ENCODE results near the gene FAM3A. TPM values are rescaled to one million over a fixed set of nuclear protein-coding genes. Genes with fewer than 3 reads are reported as not detected.
A peak's percentile ranks its signal among the peaks of the same experiment; 100 is the strongest.
"Not testable (repeated sequence)": the region's sequence is repeated elsewhere in the genome, so short reads cannot be mapped to it uniquely, and the experiment has no call there.

The FAM3A gene
- total RNA-seq, 1 experiment from 2014 or later, result 88.8 TPM

- in situ Hi-C loops (cut with HindIII; ENCODE audit: low pct_unique_long_range_greater_than_20kb, low sequenced_read_pairs) (no loop called here), intact Hi-C loops (cut with micrococcal nuclease; ENCODE audit: unreplicated experiment) (no loop called here)
- CTCF ChIA-PET, result interaction anchor here (0.7 kb wide), 2 partner anchors 14 to 17 kb away, joined by 3 to 6 read pairs; no protein-coding TSS in a partner anchor
- Histone ChIP-seq H3K27me3 (ENCODE audit: control insufficient read depth, insufficient read depth, low read length) (no peaks in the 10 kb centered on the region), H3K27ac (ENCODE audit: low read length) (peak overlapping the region; percentile 95), H3K4me1 (ENCODE audit: control insufficient read depth, insufficient read depth, low read length) (peaks cover 61% of the 10 kb centered on the region), H3K36me3 (ENCODE audit: control insufficient read depth, insufficient read depth, low read length) (peaks cover 8% of the 10 kb centered on the region), H3K4me3 (ENCODE audit: low read depth in 2 of 2, low read length in 2 of 2) (peak overlapping the region in 1 of 2 experiments; percentile 3; a peak in 1 of 4 replicates), H3K9me3 (ENCODE audit: control insufficient read depth, insufficient read depth, low read depth, low read length) (no peaks in the 10 kb centered on the region)
- ATAC-seq (no peak), DNase-seq (ENCODE audit: low read depth, low spot score) (no peak)
- TF ChIP-seq CTCF (IDR thresholded peaks at IDR 0.05) (no peak), REST (IDR thresholded peaks at IDR 0.05; ENCODE audit: insufficient read depth in 1 of 2, low read depth in 2 of 2, low read length in 1 of 2) (no peak), POLR2AphosphoS5 (IDR thresholded peaks at IDR 0.05; ENCODE audit: low read depth, low read length) (no peak)
- no TSS peak for BruUV-seq (replicated peaks)
- POLR2A ChIA-PET, result interaction anchor here (0.6 kb wide), 1 partner anchor 23 kb away, joined by 3 read pairs; no protein-coding TSS in a partner anchor
These were observed 25.5 kb upstream of the FAM3A start for GRCh38 chrX:154541589-154541895.

GRCh38 chrX:154540897-154541535 lies 25.0 kb upstream of the FAM3A start:
- peak overlapping the region; percentile 95 for H3K27ac ChIP-seq (ENCODE audit: low read length)
- peaks cover 8% of the 10 kb centered on the region for H3K36me3 ChIP-seq (ENCODE audit: control insufficient read depth, insufficient read depth, low read length)
- intact Hi-C loops (cut with micrococcal nuclease; ENCODE audit: unreplicated experiment) (no loop called here), in situ Hi-C loops (cut with HindIII; ENCODE audit: low pct_unique_long_range_greater_than_20kb, low sequenced_read_pairs) (no loop called here)
- DNase-seq (ENCODE audit: low read depth, low spot score), result no peak
- H3K4me3 ChIP-seq (ENCODE audit: low read depth in 2 of 2, low read length in 2 of 2), result peak overlapping the region in 1 of 2 experiments; percentile 3; a peak in 1 of 4 replicates
- no peaks in the 10 kb centered on the region for H3K27me3 ChIP-seq (ENCODE audit: control insufficient read depth, insufficient read depth, low read length)
- ChIA-PET POLR2A (interaction anchor here (0.6 kb wide), 1 partner anchor 22 kb away, joined by 3 read pairs; no protein-coding TSS in a partner anchor), CTCF (interaction anchor here (0.7 kb wide), 1 partner anchor 14 kb away, joined by 6 read pairs; no protein-coding TSS in a partner anchor)
- no TSS peak for BruUV-seq (replicated peaks)
- no peaks in the 10 kb centered on the region for H3K9me3 ChIP-seq (ENCODE audit: control insufficient read depth, insufficient read depth, low read depth, low read length)
- H3K4me1 ChIP-seq (ENCODE audit: control insufficient read depth, insufficient read depth, low read length), result peaks cover 59% of the 10 kb centered on the region
- no peak for TF ChIP-seq REST (IDR thresholded peaks at IDR 0.05; ENCODE audit: insufficient read depth in 1 of 2, low read depth in 2 of 2, low read length in 1 of 2)
- TF ChIP-seq TCF7L2 (IDR thresholded peaks at IDR 0.05; ENCODE audit: low read depth, low read length), result no peak
- no peak for TF ChIP-seq POLR2AphosphoS5 (IDR thresholded peaks at IDR 0.05; ENCODE audit: low read depth, low read length)
- no peak for TF ChIP-seq CTCF (IDR thresholded peaks at IDR 0.05)
- no peak for TF ChIP-seq SIN3A (IDR thresholded peaks at IDR 0.05; ENCODE audit: borderline replicate concordance, insufficient read depth, low read depth, low read length)
- peak; percentile 27 for ATAC-seq

- POLR2A ChIA-PET; intact Hi-C loops (cut with micrococcal nuclease; ENCODE audit: unreplicated experiment); CTCF ChIA-PET; in situ Hi-C loops (cut with HindIII; ENCODE audit: low pct_unique_long_range_greater_than_20kb, low sequenced_read_pairs); H3K4me3 ChIP-seq (ENCODE audit: low read depth in 2 of 2, low read length in 2 of 2); BruUV-seq (replicated peaks); DNase-seq (ENCODE audit: low read depth, low spot score); H3K36me3 ChIP-seq (ENCODE audit: control insufficient read depth, insufficient read depth, low read length); H3K27me3 ChIP-seq (ENCODE audit: control insufficient read depth, insufficient read depth, low read length); H3K9me3 ChIP-seq (ENCODE audit: control insufficient read depth, insufficient read depth, low read depth, low read length); ATAC-seq: not testable (repeated sequence)
- Histone ChIP-seq H3K4me1 (ENCODE audit: control insufficient read depth, insufficient read depth, low read length) (peaks cover 56% of the 10 kb centered on the region), H3K27ac (ENCODE audit: low read length) (peak overlapping the region; percentile 95)
These were observed 24.3 kb upstream of the FAM3A start for GRCh38 chrX:154540365-154540764.
